C4-2B (cell line): ENCODE measurements around the gene LRRC37A2.
"Not testable (repeated sequence)": the region's sequence is repeated elsewhere in the genome, so short reads cannot be mapped to it uniquely, and the experiment has no call there.

Source experiments
- ZFX ChIP-seq: fragments of 450-650 bp; IDR thresholded peaks from 2 replicates; pipeline ENCODE4 v1.6.1; 2017
- TF ChIP-seq, protein P1 (sequence below): fragments of 450-650 bp; conservative IDR thresholded peaks from 2 replicates; pipeline ENCODE4 v1.5.1; 2017; ENCODE audit warnings: mild to moderate bottlenecking

DNA sequence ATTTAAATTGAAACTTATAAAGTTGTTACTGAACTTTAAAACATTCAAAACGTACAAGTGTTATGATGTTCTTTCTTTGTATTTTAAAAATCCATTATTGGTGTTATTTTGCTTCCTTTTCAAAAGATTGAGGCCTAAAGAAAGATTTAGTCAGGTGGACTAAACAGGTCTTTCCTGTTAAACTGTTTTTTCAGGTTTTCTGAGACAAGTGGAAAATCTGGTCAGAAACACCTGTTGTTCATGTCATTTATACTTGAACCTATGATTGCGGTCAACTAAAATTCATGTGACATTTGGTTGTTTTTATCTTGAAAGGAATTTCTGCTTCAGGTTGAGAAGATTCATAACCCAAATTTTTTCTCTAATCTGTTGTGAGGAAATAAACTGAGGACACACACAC lies 31.0 kb upstream of the LRRC37A2 start:
- TF ChIP-seq, protein P1, sequence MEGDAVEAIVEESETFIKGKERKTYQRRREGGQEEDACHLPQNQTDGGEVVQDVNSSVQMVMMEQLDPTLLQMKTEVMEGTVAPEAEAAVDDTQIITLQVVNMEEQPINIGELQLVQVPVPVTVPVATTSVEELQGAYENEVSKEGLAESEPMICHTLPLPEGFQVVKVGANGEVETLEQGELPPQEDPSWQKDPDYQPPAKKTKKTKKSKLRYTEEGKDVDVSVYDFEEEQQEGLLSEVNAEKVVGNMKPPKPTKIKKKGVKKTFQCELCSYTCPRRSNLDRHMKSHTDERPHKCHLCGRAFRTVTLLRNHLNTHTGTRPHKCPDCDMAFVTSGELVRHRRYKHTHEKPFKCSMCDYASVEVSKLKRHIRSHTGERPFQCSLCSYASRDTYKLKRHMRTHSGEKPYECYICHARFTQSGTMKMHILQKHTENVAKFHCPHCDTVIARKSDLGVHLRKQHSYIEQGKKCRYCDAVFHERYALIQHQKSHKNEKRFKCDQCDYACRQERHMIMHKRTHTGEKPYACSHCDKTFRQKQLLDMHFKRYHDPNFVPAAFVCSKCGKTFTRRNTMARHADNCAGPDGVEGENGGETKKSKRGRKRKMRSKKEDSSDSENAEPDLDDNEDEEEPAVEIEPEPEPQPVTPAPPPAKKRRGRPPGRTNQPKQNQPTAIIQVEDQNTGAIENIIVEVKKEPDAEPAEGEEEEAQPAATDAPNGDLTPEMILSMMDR: not testable (repeated sequence)
- not testable (repeated sequence) for TF ChIP-seq ZFX
